HG03469 (cell line): ENCODE data around the gene AEBP2.
A peak's percentile ranks its signal among the peaks of the same experiment; 100 is the strongest.

ENCODE experiments used
- ATAC-seq: cut with Tn5 transposase; IDR thresholded peaks from one replicate; pipeline ENCODE4 v1.9.1; 2021; ENCODE audit warnings: mild to moderate bottlenecking, moderate library complexity, moderate number of reproducible peaks; ENCODE audit not compliant: unreplicated experiment

AEBP2 gene

GRCh38 chr12:19550626-19551025, 111.3 kb downstream of the AEBP2 start:
- ATAC-seq: peak; percentile 34

- ATAC-seq: peak; percentile 78
Measured at GRCh38 chr12:19552441-19553097, 113.3 kb downstream of the AEBP2 start.

GRCh38 chr12:19553175-19553574, 113.9 kb downstream of the AEBP2 start:
- no peak for ATAC-seq

GRCh38 chr12:19561411-19561961, 122.2 kb downstream of the AEBP2 start:
- no peak for ATAC-seq
